Ecto neural progenitor cell (in vitro differentiated cells): ENCODE data around the gene CCDC102A.
A peak's percentile ranks its signal among the peaks of the same experiment; 100 is the strongest.
"Not testable (repeated sequence)": the region's sequence is repeated elsewhere in the genome, so short reads cannot be mapped to it uniquely, and the experiment has no call there.

Source experiments
- DNase-seq: peaks from one replicate; pipeline ENCODE4 v3.0.0-alpha.2; 2018; ENCODE audit warnings: low spot score

CCDC102A gene

DNA sequence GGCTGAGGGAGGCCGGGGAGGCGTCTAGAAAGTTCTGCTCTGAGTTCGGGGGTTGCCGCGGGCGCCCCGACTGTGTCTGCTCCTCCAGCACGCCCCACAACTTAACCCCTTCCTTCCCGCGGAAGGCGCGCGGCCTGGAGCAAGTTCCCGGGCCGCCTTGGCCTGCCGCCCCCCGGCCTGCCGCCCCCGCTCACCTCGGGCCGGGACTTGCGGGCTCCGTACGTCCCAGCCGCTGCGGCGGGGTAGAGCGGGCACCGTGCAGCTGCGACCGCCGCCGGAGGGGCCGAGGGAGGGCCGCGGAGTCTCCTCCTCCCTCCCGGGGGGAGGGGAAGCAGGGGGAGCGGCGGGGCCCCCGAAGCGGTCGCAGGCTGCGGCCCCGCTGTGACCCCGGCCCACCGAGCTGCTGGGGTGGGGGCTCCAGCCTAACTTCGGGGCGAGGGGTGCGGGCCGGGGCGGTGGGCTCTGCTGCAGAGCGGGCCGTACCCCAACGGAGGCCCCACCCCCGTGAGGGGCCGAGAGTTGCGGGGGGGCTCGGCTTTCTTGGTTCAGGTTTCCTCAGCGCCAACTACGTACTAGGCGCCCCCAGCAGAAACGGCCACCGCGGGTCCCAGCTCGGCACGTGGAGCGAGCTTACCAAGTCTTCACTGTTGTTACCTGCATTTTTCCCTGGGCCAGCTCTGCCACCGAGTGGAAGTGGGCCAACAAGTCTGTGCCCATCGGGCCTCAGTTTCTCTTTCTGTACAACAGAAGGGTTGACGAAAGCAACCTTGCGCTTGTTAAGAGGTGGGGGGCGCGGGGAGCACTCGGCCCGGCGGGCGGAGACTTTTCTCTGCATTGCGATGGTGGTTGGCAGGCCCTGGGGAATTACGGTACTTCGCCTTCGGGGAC, at the start of gene CCDC102A:
CCDC102A (minus strand) TSS at position 266 of the 888 bp plus-strand sequence. CDS start 7,394 bp downstream, outside the sequence.
- peak; percentile 64 for DNase-seq

GRCh38 chr16:57585051-57585687, 48.8 kb upstream of the CCDC102A start:
- DNase-seq: no peak

DNA sequence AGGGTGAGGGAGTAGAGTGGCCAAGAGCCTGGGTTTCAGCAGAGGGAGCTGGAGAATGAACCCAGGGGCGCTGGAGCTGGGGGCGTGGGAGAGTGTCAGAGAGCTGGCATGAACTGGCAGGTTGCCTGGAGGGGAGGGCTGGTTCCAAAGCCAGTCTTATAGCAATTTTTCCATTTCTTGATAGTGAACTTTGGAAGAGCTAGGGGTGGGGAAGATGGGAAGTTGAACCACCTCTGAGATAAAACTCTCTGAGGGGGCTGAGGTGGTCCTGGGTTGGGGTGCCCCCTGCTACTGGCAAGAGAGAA, 42.9 kb upstream of the CCDC102A start:
- DNase-seq: no peak

GRCh38 chr16:57578521-57579360, 42.4 kb upstream of the CCDC102A start:
- DNase-seq: no peak

GRCh38 chr16:57577691-57578224, 41.4 kb upstream of the CCDC102A start:
- no peak for DNase-seq

GRCh38 chr16:57577214-57577613, 40.8 kb upstream of the CCDC102A start:
- DNase-seq: no peak

- DNase-seq: peak; percentile 86
Observed at GRCh38 chr16:57576429-57576870, 40.1 kb upstream of the CCDC102A start.

- no peak for DNase-seq
Observed at GRCh38 chr16:57575468-57576277, 39.3 kb upstream of the CCDC102A start.

DNA sequence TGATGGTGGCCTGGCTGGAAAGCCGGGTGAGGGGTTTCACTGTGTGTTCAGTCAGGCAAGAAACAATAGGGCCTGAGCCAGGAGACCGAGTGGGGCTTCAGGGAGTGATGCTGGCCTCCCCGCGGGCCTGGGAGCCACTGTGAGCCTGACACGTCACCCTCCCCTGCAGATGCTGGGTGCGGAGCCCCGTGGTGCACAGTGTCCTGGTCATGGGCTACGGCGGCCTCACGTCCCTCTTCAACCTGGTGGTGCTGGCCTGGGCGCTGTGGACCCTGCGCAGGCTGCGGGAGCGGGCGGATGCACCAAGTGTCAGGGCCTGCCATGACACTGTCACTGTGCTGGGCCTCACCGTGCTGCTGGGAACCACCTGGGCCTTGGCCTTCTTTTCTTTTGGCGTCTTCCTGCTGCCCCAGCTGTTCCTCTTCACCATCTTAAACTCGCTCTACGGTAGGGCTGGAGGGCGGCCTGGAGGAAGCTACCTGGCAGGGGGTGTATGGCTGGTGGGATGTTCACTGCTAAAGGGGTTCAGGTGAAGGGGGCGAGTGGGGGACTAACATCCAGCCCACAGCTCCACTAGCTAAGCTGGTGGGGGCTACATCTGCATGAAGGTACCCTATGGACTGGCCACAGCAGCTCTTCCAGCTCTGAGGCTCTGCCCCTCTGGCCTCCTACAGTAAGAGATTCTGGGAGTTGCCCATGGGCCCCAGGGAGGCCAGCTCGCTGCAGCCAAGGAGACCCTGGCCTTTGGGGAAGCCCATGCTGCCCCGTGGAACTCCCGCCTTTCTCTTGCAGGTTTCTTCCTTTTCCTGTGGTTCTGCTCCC, 38.5 kb upstream of the CCDC102A start:
- DNase-seq: no peak

- DNase-seq: no peak
Observed at GRCh38 chr16:57574086-57574485, 37.7 kb upstream of the CCDC102A start.

DNA sequence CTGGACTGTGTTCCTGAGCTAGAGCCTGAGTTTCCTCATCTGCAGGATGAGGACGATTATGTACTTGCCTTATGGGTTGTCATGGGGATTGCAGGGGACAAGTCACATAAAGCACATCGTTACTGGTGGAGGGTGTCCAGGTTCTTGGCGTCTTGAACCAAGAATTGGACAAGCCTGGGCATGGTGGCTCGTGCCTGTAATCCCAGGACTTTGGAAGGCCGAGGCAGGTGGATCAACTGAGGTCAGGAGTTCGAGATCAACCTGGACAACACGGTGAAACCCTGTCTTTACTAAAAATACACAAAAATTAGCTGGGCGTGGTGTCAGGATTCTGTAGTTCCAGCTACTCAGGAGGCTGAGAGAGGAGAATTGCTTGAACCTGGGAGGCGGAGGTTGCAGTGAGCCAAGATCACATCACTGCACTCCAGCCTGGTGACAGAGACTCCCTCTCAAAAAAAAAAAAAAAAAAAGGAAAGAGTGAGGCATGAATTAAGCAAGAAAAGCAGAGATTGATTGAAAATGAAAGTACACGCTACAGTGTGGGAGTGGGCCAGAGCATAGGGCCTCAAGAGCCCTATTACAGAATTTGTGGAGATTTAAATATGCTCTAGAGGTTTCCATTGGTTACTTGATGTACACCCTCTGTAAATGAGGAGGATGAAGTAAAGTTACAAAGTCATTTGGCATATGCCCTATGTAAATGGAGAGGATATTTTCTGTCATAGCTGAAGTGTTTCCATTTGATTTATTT, 36.8 kb upstream of the CCDC102A start:
- DNase-seq: no peak

- DNase-seq: no peak
Observed at GRCh38 chr16:57571098-57571497, 34.7 kb upstream of the CCDC102A start.

DNA sequence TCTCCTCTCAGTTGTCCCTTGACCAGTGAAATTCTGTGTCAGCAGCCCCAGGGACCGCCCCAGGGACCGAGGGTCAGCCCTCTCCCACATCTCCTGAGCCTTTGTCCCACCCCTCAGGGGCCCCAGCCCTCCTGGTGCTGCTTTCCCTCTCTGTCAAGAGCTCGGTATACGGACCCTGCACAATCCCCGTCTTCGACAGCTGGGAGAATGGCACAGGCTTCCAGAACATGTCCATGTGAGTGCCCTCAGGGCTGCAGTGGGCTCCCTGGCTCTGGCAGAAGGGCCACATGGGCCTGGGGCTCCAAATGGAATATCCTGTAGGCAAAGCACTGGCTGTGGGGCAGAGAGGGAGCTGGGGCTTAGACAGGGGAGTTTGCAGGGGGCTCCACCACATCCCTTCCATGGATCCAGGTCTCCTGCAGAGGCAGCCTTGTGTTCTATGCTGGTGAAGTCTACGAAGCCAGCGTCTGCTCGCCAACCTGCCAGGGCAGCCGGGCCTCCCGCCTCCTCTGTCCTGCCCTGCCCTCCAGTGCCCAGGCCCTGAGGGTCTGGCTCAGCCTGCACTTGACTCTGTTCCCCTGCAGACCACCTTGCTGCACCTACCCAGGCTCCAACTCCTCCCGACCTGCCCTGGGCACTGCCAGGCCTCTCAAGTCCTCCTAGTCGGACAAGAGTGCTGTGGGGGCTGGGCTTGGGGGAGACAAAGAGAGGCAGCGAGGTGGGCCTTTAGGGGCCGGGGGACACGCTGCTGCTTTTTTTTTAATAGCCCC, 34.1 kb upstream of the CCDC102A start:
- DNase-seq: no peak

DNA sequence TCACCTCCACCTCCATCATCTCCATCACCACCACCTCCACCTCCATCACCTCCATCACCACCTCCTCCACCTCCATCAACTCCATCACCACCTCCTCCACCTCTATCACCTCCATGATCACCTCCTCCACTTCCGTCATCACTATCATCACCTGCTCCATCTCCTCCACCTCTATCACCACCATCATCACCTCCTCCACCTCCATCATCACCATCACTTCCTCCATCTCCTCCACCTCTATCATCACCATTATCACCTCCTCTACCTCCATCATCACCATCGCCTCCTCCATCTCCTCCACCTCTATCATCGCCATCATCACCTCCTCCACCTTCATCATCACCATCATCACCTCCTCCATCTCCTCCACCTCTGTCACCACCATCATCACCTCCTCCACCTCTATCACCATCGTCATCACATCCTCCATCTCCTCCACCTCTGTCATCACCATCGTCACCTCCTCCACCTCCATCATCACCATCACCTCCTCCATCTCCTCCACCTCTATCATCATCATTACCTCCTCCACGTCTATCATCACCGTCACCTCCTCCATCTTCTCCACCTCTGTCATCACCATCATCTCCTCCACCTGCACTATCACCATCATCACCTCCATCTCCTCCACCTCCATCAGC, 33.1 kb upstream of the CCDC102A start:
- DNase-seq: no peak

- DNase-seq: not testable (repeated sequence)
Observed at GRCh38 chr16:57568772-57569171, 32.4 kb upstream of the CCDC102A start.

- DNase-seq: no peak
Observed at GRCh38 chr16:57568173-57568678, 31.9 kb upstream of the CCDC102A start.

GRCh38 chr16:57567691-57568090, 31.3 kb upstream of the CCDC102A start:
- DNase-seq: no peak

DNA sequence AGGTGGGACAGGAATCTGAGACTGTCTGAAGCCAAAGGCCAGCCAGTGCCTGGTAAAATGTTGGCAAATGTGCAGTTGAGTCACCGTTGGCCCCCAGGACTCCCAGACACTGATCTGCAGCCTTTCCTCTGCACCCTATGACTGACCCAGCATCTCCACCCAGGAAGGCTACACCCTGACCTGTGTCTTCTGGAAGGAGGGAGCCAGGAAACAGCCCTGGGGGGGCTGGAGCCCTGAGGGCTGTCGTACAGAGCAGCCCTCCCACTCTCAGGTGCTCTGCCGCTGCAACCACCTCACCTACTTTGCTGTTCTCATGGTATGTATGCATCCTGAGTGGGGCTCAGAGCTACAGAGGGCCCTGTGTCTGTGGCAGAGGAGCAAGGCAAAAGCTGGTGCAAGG, 30.1 kb upstream of the CCDC102A start:
- DNase-seq: no peak
